ENCODE data around the gene RHOT1. TPM values are rescaled to one million over a fixed set of nuclear protein-coding genes. Genes with fewer than 3 reads are reported as not detected.
"Not testable (repeated sequence)": the region's sequence is repeated elsewhere in the genome, so short reads cannot be mapped to it uniquely, and the experiment has no call there.

The RHOT1 gene
- total RNA-seq, 1 experiment from 2014 or later: 40.5 TPM

DNA sequence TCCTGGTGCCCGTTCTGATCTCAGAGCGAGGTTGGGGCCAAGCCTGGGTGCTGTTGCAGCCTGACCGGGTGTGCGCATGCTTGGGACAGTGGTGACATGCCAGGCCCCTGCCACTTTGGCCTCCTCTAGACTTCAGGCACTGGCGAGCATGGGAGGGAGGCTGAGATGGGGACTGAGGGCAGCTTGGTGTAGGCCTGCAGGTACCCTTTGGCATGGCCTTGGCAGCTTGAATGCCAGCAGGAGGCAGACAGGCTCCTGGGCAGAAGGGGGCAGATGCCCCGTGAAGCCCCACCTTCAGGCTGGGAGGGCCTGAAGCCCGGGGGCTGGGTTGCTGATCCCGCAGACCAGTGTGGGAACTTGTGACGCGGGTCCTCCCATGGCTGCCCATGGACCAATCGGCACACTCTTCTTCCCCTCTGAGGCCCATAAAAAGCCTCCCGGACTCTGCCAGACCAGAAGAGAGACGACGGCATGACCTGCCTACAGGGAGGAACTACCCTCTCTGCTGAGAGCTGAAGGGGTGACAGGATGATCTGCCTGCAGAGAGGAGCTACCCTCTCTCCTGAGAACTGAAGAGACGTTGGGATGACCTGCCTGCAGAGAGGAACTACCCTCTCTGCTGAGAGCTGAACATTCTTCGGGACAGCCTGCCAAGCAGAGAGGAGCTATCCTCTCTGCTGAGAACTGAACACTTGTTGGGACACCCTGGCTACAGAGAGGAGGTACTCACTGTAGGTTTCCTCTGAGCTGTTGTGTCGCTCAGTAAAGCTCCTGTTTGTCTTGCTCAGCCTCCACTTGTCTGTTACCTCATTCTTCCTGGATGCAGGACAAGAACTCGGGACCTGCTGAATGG, 17.5 kb downstream of the RHOT1 start:
- DNase-seq (ENCODE audit: low read depth): no peak

- peak; percentile 13 for DNase-seq (ENCODE audit: low read depth)
Measured at GRCh38 chr17:32160526-32160925, 18.2 kb downstream of the RHOT1 start.

GRCh38 chr17:32161029-32161428, 18.7 kb downstream of the RHOT1 start:
- DNase-seq (ENCODE audit: low read depth): peak; percentile 65

- peak; percentile 95 for DNase-seq (ENCODE audit: low read depth)
Measured at GRCh38 chr17:32161506-32162365, 19.4 kb downstream of the RHOT1 start.

- no peak for DNase-seq (ENCODE audit: low read depth)
Measured at GRCh38 chr17:32174889-32175288, 32.6 kb downstream of the RHOT1 start.

DNA sequence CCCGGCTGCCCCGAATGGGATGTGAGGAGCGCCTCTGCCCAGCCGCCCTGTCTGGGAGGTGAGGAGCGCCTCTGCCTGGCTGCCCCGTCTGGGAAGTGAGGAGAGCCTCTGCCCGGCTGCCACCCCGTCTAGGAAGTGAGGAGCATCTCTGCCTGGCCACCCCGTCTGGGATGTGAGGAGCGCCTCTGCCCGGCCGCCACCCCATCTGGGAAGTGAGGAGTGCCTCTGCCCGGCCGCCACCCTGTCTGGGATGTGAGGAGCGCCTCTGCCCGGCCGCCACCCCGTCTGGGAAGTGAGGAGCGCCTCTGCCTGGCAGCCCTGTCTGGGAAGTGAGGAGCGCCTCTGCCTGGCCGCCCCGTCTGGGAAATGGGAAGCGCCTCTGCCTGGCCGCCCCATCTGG, 36.4 kb downstream of the RHOT1 start:
- not testable (repeated sequence) for DNase-seq (ENCODE audit: low read depth)

DNA sequence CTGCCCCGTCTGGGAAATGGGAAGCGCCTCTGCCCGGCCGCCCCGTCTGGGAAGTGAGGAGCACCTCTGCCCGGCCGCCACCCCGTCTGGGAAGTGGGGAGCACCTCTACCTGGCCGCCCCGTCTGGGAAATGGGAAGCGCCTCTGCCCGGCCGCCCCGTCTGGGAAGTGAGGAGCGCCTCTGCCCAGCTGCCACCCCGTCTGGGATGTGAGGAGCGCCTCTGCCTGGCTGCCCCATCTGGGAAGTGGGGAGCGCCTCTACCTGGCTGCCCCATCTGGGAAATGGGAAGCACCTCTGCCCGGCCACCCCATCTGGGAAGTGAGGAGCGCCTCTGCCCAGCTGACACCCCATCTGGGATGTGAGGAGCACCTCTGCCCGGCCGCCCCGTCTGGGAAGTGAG, 36.8 kb downstream of the RHOT1 start:
- not testable (repeated sequence) for DNase-seq (ENCODE audit: low read depth)

GRCh38 chr17:32179526-32179925, 37.2 kb downstream of the RHOT1 start:
- DNase-seq (ENCODE audit: low read depth): not testable (repeated sequence)

DNA sequence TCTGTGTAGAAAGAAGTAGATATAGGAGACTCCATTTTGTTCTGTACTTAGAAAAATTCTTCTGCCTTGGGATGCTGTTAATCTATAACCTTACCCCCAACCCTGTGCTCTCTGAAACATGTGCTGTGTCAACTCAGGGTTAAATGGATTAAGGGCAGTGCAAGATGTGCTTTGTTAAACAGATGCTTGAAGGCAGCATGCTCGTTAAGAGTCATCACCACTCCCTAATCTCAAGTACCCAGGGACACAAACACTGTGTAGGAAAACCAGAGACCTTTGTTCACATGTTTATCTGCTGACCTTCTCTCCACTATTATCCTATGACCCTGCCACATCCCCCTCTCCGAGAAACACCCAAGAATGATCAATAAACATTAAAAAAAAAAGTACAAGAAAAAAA, 38.0 kb downstream of the RHOT1 start:
- not testable (repeated sequence) for DNase-seq (ENCODE audit: low read depth)

DNA sequence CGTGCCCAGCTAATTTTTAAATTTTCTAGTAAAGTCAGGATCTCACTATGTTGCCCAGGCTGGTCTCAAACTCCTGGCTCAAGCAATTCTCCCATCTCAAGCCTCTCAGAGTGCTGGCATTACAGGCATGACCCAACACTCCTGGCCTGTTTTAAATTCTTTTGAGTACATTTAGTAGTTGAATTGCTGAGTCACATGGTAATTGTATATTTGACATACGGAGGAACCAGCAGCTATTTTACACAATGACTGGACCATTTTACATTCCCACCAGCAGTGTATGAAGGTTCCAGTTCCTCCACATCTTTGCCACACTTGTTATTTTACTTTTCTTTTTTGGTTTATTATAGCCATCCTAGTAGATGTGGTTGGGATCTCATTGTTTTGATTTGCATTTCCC, 43.6 kb downstream of the RHOT1 start:
- no peak for DNase-seq (ENCODE audit: low read depth)

- DNase-seq (ENCODE audit: low read depth): no peak
Measured at GRCh38 chr17:32187271-32187670, 45.0 kb downstream of the RHOT1 start.

- DNase-seq (ENCODE audit: low read depth): no peak
Measured at GRCh38 chr17:32189343-32189742, 47.0 kb downstream of the RHOT1 start.

- DNase-seq (ENCODE audit: low read depth): no peak
Measured at GRCh38 chr17:32191306-32191705, 49.0 kb downstream of the RHOT1 start.

GRCh38 chr17:32192379-32192778, 50.1 kb downstream of the RHOT1 start:
- no peak for DNase-seq (ENCODE audit: low read depth)

DNA sequence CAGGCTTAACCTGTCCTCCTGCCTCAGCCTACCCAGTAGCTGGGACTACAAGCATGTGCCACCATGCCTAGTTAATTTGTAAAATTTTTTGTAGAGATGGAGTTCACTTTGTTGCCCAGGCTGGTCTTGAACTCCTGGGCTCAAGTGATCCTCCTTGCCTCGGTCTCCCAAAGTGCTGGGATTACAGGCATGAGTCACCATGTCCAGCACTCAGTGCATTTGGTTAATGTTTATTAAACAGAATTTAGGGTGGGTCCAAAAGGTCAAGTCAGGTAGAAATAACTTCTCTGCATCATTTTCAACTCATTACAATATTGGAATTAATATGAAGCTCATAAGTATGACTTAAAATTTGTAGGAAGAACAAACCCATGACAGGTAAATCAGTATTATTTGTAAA, 55.7 kb downstream of the RHOT1 start:
- no peak for DNase-seq (ENCODE audit: low read depth)

- no peak for DNase-seq (ENCODE audit: low read depth)
Measured at GRCh38 chr17:32206861-32207260, 64.6 kb downstream of the RHOT1 start.

DNA sequence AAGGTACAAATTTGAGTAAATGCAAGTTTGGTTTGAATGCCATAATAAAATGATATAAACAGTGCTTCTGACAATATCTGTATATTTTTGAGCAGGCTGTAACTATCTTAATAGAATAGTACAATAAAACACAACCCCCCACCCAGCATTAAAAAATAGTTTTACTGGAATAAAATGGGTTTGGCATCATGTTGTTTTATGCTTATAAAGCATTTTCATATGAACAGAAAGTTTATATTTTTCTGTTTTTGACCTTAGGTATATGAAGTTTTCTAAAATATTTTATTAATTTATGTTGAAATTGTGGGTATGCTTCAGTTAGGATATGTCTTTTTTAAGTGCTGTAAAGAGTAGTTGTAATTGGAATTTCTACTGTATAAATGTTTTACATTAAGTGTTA, 66.1 kb downstream of the RHOT1 start:
- no peak for DNase-seq (ENCODE audit: low read depth)

DNA sequence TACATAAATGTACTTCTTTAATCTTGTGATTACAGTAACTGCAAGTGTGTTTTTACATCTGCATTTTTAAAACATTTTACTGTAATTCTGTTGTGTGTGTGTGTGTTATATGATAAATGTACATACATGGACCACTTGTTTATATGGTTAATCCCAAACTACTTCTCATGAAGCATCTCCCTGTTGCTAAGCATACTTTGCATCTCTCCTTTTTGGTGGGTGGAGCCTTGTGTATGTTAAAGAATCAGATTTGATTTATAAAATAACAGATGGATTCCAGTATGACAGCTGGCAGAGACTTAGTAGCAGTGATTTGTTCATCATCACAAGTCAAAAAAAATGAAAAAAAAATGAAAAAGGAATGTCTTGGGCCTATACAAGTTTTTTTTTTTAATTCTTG, 67.3 kb downstream of the RHOT1 start:
- DNase-seq (ENCODE audit: low read depth): no peak

GRCh38 chr17:32211671-32212070, 69.4 kb downstream of the RHOT1 start:
- DNase-seq (ENCODE audit: low read depth): no peak

- no peak for DNase-seq (ENCODE audit: low read depth)
Measured at GRCh38 chr17:32215696-32216095, 73.4 kb downstream of the RHOT1 start.

GRCh38 chr17:32222621-32223020, 80.3 kb downstream of the RHOT1 start:
- DNase-seq (ENCODE audit: low read depth): peak; percentile 35

DNA sequence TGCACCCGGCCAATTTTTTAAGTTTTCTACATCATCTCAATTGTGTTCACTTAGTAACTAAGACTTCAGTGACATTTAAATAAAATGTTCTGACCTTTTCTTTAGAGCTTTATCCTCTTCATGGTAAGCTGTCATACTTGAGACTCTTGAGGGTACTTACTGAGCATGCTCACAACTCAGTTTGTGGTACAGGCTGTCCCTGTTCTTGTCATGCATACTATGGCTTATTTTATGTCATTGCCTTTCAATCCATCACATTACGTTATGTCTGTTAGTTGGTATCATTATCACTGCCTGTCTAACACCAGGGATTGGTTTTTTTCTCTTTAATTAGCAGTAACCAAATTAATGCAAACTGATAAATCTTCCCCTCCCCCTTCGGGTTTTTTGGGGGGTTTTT, 81.4 kb downstream of the RHOT1 start:
- DNase-seq (ENCODE audit: low read depth): no peak

DNA sequence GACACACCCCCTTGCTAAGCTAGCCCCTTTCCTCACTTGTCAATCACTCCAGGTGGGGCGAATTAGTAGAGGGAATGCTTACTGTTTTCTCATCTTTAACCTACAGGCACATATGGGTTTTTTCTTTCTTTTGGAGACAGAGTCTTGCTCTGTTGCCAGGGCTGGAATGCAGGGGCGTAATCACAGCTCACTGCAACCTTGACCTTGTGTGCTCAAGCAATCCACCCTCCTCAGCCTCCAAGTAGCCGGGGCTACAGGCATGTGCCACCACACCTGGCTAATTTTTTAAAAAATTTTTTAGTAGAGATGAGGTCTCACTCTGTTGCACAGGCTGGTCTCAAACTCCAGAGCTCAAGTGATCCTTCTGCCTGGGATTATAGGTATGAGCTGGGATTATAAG, 84.6 kb downstream of the RHOT1 start:
- DNase-seq (ENCODE audit: low read depth): no peak
